ENCODE measurements around the gene OSBP2.

Gene OSBP2

GRCh38 chr22:30947816-30948454 is 253.3 kb downstream of the OSBP2 start:
- peak; percentile 13 for DNase-seq

- no peak for DNase-seq
Measured at GRCh38 chr22:30948930-30949342, 254.3 kb downstream of the OSBP2 start.

GRCh38 chr22:30949934-30950660 is 255.4 kb downstream of the OSBP2 start:
- DNase-seq: no peak

GRCh38 chr22:30953206-30953605 is 258.5 kb downstream of the OSBP2 start:
- DNase-seq: no peak

GRCh38 chr22:30955153-30955552 is 260.5 kb downstream of the OSBP2 start:
- DNase-seq: no peak
